ENCODE data around the gene PNPLA6.
A peak's percentile ranks its signal among the peaks of the same experiment; 100 is the strongest.

Gene PNPLA6

GRCh38 chr19:7489609-7490044 is 45.9 kb upstream of the PNPLA6 start:
- Histone ChIP-seq H4K8ac (ENCODE audit: low read length) (no peak overlapping the region), H3K4me1 (ENCODE audit: control insufficient read depth, insufficient read depth, low read depth, low read length) (peaks cover 6% of the 10 kb centered on the region), H2AFZ (ENCODE audit: low read depth, low read length) (no peak overlapping the region), H3K27ac (ENCODE audit: low read length, poor library complexity, severe bottlenecking) (no peak overlapping the region), H2BK12ac (ENCODE audit: low read length in 2 of 2) (peak overlapping the region in 1 of 2 experiments; percentile 54), H2BK15ac (ENCODE audit: low read depth, poor library complexity, severe bottlenecking) (no peak overlapping the region), H3K4me2 (ENCODE audit: low read length, poor library complexity, severe bottlenecking) (no peak overlapping the region), H2BK120ac (ENCODE audit: low read depth, low read length) (no peak overlapping the region), H3K23ac (ENCODE audit: low read length in 2 of 2) (no peak overlapping the region), H3K18ac (ENCODE audit: low read depth in 1 of 2, low read length in 2 of 2) (peak overlapping the region in 1 of 2 experiments; percentile 33), H4K91ac (ENCODE audit: low read length) (no peak overlapping the region), H3K14ac (ENCODE audit: low read length in 2 of 2) (no peak overlapping the region), H3K79me1 (replicated peaks; ENCODE audit: low read length, poor library complexity, severe bottlenecking) (no peaks in the 10 kb centered on the region), H3K36me3 (ENCODE audit: control insufficient read depth in 1 of 2, insufficient read depth in 2 of 2, low read depth in 1 of 2, low read length in 2 of 2) (no peaks in the 10 kb centered on the region), H3K4ac (ENCODE audit: low read depth in 1 of 2, low read length in 2 of 2) (no peak overlapping the region), H2BK5ac (ENCODE audit: low read depth, low read length, poor library complexity, severe bottlenecking) (no peak overlapping the region), H3K4me3 (ENCODE audit: insufficient read depth in 1 of 2, low read depth in 1 of 2, low read length in 2 of 2) (peak overlapping the region in 1 of 2 experiments; percentile 88), H2AK5ac (ENCODE audit: low read length, severe bottlenecking) (peak overlapping the region; percentile 53), H3K9me3 (ENCODE audit: control insufficient read depth, low read length) (no peaks in the 10 kb centered on the region), H3K9ac (ENCODE audit: low read length) (peak overlapping the region; percentile 98), H3K27me3 (ENCODE audit: control insufficient read depth in 1 of 2, insufficient read depth in 1 of 2, low read length in 2 of 2) (no peaks in the 10 kb centered on the region)
- WGBS, result 91% methylated on average over 11 of the region's 11 CpGs
- DNase-seq, result no peak

GRCh38 chr19:7492142-7492541 is 43.4 kb upstream of the PNPLA6 start:
- H3K14ac ChIP-seq (ENCODE audit: low read length in 2 of 2), result no peak overlapping the region
- H3K9ac ChIP-seq (ENCODE audit: low read length), result no peak overlapping the region
- H2BK15ac ChIP-seq (ENCODE audit: low read depth, poor library complexity, severe bottlenecking), result no peak overlapping the region
- H2BK120ac ChIP-seq (ENCODE audit: low read depth, low read length), result no peak overlapping the region
- no peak overlapping the region for H3K4me2 ChIP-seq (ENCODE audit: low read length, poor library complexity, severe bottlenecking)
- H3K4me3 ChIP-seq (ENCODE audit: insufficient read depth in 1 of 2, low read depth in 1 of 2, low read length in 2 of 2), result no peak overlapping the region
- WGBS, result 50% methylated on average over 3 of the region's 4 CpGs
- H3K4ac ChIP-seq (ENCODE audit: low read depth in 1 of 2, low read length in 2 of 2), result no peak overlapping the region
- peaks cover 0 to 4% of the 10 kb centered on the region in 2 experiments for H3K27me3 ChIP-seq (ENCODE audit: control insufficient read depth in 1 of 2, insufficient read depth in 1 of 2, low read length in 2 of 2)
- H2AK5ac ChIP-seq (ENCODE audit: low read length, severe bottlenecking), result no peak overlapping the region
- no peak overlapping the region for H3K23ac ChIP-seq (ENCODE audit: low read length in 2 of 2)
- H3K79me1 ChIP-seq (replicated peaks; ENCODE audit: low read length, poor library complexity, severe bottlenecking), result no peaks in the 10 kb centered on the region
- H3K36me3 ChIP-seq (ENCODE audit: control insufficient read depth in 1 of 2, insufficient read depth in 2 of 2, low read depth in 1 of 2, low read length in 2 of 2), result no peaks in the 10 kb centered on the region
- no peak overlapping the region for H2BK5ac ChIP-seq (ENCODE audit: low read depth, low read length, poor library complexity, severe bottlenecking)
- peak; percentile 89 for DNase-seq
- peaks cover 6% of the 10 kb centered on the region for H3K4me1 ChIP-seq (ENCODE audit: control insufficient read depth, insufficient read depth, low read depth, low read length)
- no peaks in the 10 kb centered on the region for H3K9me3 ChIP-seq (ENCODE audit: control insufficient read depth, low read length)
- no peak overlapping the region for H2BK12ac ChIP-seq (ENCODE audit: low read length in 2 of 2)
- H3K18ac ChIP-seq (ENCODE audit: low read depth in 1 of 2, low read length in 2 of 2), result no peak overlapping the region
- no peak overlapping the region for H4K91ac ChIP-seq (ENCODE audit: low read length)
- no peak overlapping the region for H3K27ac ChIP-seq (ENCODE audit: low read length, poor library complexity, severe bottlenecking)
- H2AFZ ChIP-seq (ENCODE audit: low read depth, low read length), result no peak overlapping the region
- H4K8ac ChIP-seq (ENCODE audit: low read length), result no peak overlapping the region

- Histone ChIP-seq H3K4me1 (ENCODE audit: control insufficient read depth, insufficient read depth, low read depth, low read length) (peaks cover 6% of the 10 kb centered on the region), H3K4ac (ENCODE audit: low read depth in 1 of 2, low read length in 2 of 2) (no peak overlapping the region), H3K9ac (ENCODE audit: low read length) (no peak overlapping the region), H2AK5ac (ENCODE audit: low read length, severe bottlenecking) (no peak overlapping the region), H4K8ac (ENCODE audit: low read length) (no peak overlapping the region), H2BK5ac (ENCODE audit: low read depth, low read length, poor library complexity, severe bottlenecking) (no peak overlapping the region), H3K4me3 (ENCODE audit: insufficient read depth in 1 of 2, low read depth in 1 of 2, low read length in 2 of 2) (no peak overlapping the region), H4K91ac (ENCODE audit: low read length) (peak overlapping the region; percentile 25), H3K36me3 (ENCODE audit: control insufficient read depth in 1 of 2, insufficient read depth in 2 of 2, low read depth in 1 of 2, low read length in 2 of 2) (no peaks in the 10 kb centered on the region), H3K4me2 (ENCODE audit: low read length, poor library complexity, severe bottlenecking) (no peak overlapping the region), H2BK12ac (ENCODE audit: low read length in 2 of 2) (peak overlapping the region; percentile 28 to 81), H3K79me1 (replicated peaks; ENCODE audit: low read length, poor library complexity, severe bottlenecking) (no peaks in the 10 kb centered on the region), H3K14ac (ENCODE audit: low read length in 2 of 2) (no peak overlapping the region), H3K27me3 (ENCODE audit: control insufficient read depth in 1 of 2, insufficient read depth in 1 of 2, low read length in 2 of 2) (peaks cover 3 to 5% of the 10 kb centered on the region in 2 experiments), H2BK15ac (ENCODE audit: low read depth, poor library complexity, severe bottlenecking) (no peak overlapping the region), H3K27ac (ENCODE audit: low read length, poor library complexity, severe bottlenecking) (no peak overlapping the region), H2BK120ac (ENCODE audit: low read depth, low read length) (no peak overlapping the region), H3K18ac (ENCODE audit: low read depth in 1 of 2, low read length in 2 of 2) (peak overlapping the region in 1 of 2 experiments; percentile 80), H2AFZ (ENCODE audit: low read depth, low read length) (no peak overlapping the region), H3K23ac (ENCODE audit: low read length in 2 of 2) (no peak overlapping the region), H3K9me3 (ENCODE audit: control insufficient read depth, low read length) (no peaks in the 10 kb centered on the region)
- 80% methylated on average over 11 of the region's 11 CpGs for WGBS
- peak; percentile 60 for DNase-seq
Observed at GRCh38 chr19:7492558-7492957, 43.0 kb upstream of the PNPLA6 start.

GRCh38 chr19:7494416-7495098 is 41.0 kb upstream of the PNPLA6 start:
- Histone ChIP-seq H3K23ac (ENCODE audit: low read length in 2 of 2) (no peak overlapping the region), H3K27ac (ENCODE audit: low read length, poor library complexity, severe bottlenecking) (no peak overlapping the region), H4K91ac (ENCODE audit: low read length) (peak overlapping the region; percentile 12), H3K9me3 (ENCODE audit: control insufficient read depth, low read length) (no peaks in the 10 kb centered on the region), H2BK5ac (ENCODE audit: low read depth, low read length, poor library complexity, severe bottlenecking) (no peak overlapping the region), H3K4ac (ENCODE audit: low read depth in 1 of 2, low read length in 2 of 2) (peak overlapping the region; percentile 12 to 29), H3K14ac (ENCODE audit: low read length in 2 of 2) (no peak overlapping the region), H4K8ac (ENCODE audit: low read length) (peak overlapping the region; percentile 98), H2BK12ac (ENCODE audit: low read length in 2 of 2) (peak overlapping the region in 1 of 2 experiments; percentile 89), H2BK120ac (ENCODE audit: low read depth, low read length) (peak overlapping the region; percentile 29), H3K4me3 (ENCODE audit: insufficient read depth in 1 of 2, low read depth in 1 of 2, low read length in 2 of 2) (no peak overlapping the region), H2AK5ac (ENCODE audit: low read length, severe bottlenecking) (no peak overlapping the region), H3K18ac (ENCODE audit: low read depth in 1 of 2, low read length in 2 of 2) (peak overlapping the region; percentile 4 to 70), H3K9ac (ENCODE audit: low read length) (peak overlapping the region; percentile 72), H3K4me2 (ENCODE audit: low read length, poor library complexity, severe bottlenecking) (no peak overlapping the region), H2BK15ac (ENCODE audit: low read depth, poor library complexity, severe bottlenecking) (no peak overlapping the region), H3K4me1 (ENCODE audit: control insufficient read depth, insufficient read depth, low read depth, low read length) (no peaks in the 10 kb centered on the region), H2AFZ (ENCODE audit: low read depth, low read length) (peak overlapping the region; percentile 64), H3K79me1 (replicated peaks; ENCODE audit: low read length, poor library complexity, severe bottlenecking) (no peaks in the 10 kb centered on the region), H3K27me3 (ENCODE audit: control insufficient read depth in 1 of 2, insufficient read depth in 1 of 2, low read length in 2 of 2) (peaks cover 9 to 16% of the 10 kb centered on the region in 2 experiments), H3K36me3 (ENCODE audit: control insufficient read depth in 1 of 2, insufficient read depth in 2 of 2, low read depth in 1 of 2, low read length in 2 of 2) (no peaks in the 10 kb centered on the region)
- 12% methylated on average over 13 of the region's 13 CpGs for WGBS
- DNase-seq, result peak; percentile 93
